Stimulated activated CD4-positive, alpha-beta T cell treated with anti-CD3 and anti-CD28 coated beads, Interleukin-4, amount 100 ng/mL, for 48 hours (primary cell): ENCODE data around the gene MYOF.

Source experiments
- DNase-seq, 2 donors: peaks; one replicate each; pipeline ENCODE4 v3.0.0-alpha.2; 2020; ENCODE audit warnings: low read depth in 2 of 2

Gene MYOF

GRCh38 chr10:93482145-93482834, at the start of gene MYOF:
Gene MYOF (minus strand): TSS chr10:93482334. CDS start chr10:93482194, 140 bp downstream.
- DNase-seq: peak in 1 of 2 donors; percentile 18

- no peak for DNase-seq
Measured at GRCh38 chr10:93518531-93518930, 36.4 kb upstream of the MYOF start.

- no peak for DNase-seq
Measured at GRCh38 chr10:93516006-93516380, 33.9 kb upstream of the MYOF start.

- no peak for DNase-seq
Measured at GRCh38 chr10:93515071-93516005, 33.2 kb upstream of the MYOF start.

- DNase-seq: no peak
Measured at GRCh38 chr10:93514521-93514920, 32.4 kb upstream of the MYOF start.

GRCh38 chr10:93513091-93513490, 31.0 kb upstream of the MYOF start:
- no peak for DNase-seq

GRCh38 chr10:93512565-93512964, 30.4 kb upstream of the MYOF start:
- DNase-seq: no peak

GRCh38 chr10:93509816-93510215, 27.7 kb upstream of the MYOF start:
- no peak for DNase-seq

GRCh38 chr10:93505075-93505474, 22.9 kb upstream of the MYOF start:
- no peak for DNase-seq

GRCh38 chr10:93503075-93503474, 20.9 kb upstream of the MYOF start:
- DNase-seq: no peak

GRCh38 chr10:93501650-93502049, 19.5 kb upstream of the MYOF start:
- DNase-seq: no peak

GRCh38 chr10:93498166-93498565, 16.0 kb upstream of the MYOF start:
- no peak for DNase-seq

GRCh38 chr10:93496322-93497041, 14.3 kb upstream of the MYOF start, which contains the start of gene CEP55:
Gene CEP55 (plus strand): TSS chr10:93496612. CDS start chr10:93500052, 3,440 bp downstream.
- peak; percentile 92 to 95 for DNase-seq

GRCh38 chr10:93495654-93496321, 13.7 kb upstream of the MYOF start:
- peak in 1 of 2 donors; percentile 7 for DNase-seq

- DNase-seq: no peak
Measured at GRCh38 chr10:93494494-93494893, 12.4 kb upstream of the MYOF start.

- DNase-seq: no peak
Measured at GRCh38 chr10:93493162-93493561, 11.0 kb upstream of the MYOF start.

- no peak for DNase-seq
Measured at GRCh38 chr10:93491602-93492121, 9.5 kb upstream of the MYOF start.

- no peak for DNase-seq
Measured at GRCh38 chr10:93488956-93489528, 6.9 kb upstream of the MYOF start.

- DNase-seq: no peak
Measured at GRCh38 chr10:93485690-93486089, 3.6 kb upstream of the MYOF start.

- no peak for DNase-seq
Measured at GRCh38 chr10:93481637-93482144, 443 bp downstream of the MYOF start.

GRCh38 chr10:93478873-93479272, 3.3 kb downstream of the MYOF start:
- no peak for DNase-seq
